ENCODE results near the gene ZNF618.
A peak's percentile ranks its signal among the peaks of the same experiment; 100 is the strongest.

Gene ZNF618

GRCh38 chr9:114098021-114098935, 222.2 kb downstream of the ZNF618 start:
- DNase-seq (ENCODE audit: low read depth in 2 of 2), result peak; percentile 15 to 22

GRCh38 chr9:114098936-114099668, 223.0 kb downstream of the ZNF618 start, which contains the start of gene KIF12:
Gene KIF12, minus strand, starts transcription at chr9:114099292. Its CDS starts 16 bp downstream, at chr9:114099276.
- DNase-seq (ENCODE audit: low read depth in 2 of 2), result no peak

- no peak for DNase-seq (ENCODE audit: low read depth in 2 of 2)
Observed at GRCh38 chr9:114099669-114100270, 223.7 kb downstream of the ZNF618 start.

DNA sequence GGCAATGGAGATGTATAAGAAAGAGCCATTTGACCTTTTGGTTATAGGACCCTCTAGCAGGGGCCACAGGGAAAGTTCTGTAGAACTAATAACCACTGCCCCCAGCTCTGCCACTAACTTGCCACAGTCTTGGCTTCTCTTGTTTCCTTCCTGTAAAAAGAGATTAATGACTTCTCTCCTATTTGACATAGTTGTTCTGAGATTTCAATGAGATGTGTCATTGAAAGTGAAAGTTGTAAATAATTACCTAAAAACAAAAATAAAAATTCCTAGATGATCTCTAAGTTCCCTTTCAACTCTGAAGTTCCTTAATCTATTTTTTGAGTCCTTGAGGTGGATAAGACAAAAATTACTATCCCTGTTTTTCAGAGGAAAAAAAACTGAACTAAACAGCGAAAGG, 224.4 kb downstream of the ZNF618 start:
- DNase-seq (ENCODE audit: low read depth in 2 of 2), result no peak

GRCh38 chr9:114102484-114102883, 226.4 kb downstream of the ZNF618 start:
- DNase-seq (ENCODE audit: low read depth in 2 of 2), result no peak

DNA sequence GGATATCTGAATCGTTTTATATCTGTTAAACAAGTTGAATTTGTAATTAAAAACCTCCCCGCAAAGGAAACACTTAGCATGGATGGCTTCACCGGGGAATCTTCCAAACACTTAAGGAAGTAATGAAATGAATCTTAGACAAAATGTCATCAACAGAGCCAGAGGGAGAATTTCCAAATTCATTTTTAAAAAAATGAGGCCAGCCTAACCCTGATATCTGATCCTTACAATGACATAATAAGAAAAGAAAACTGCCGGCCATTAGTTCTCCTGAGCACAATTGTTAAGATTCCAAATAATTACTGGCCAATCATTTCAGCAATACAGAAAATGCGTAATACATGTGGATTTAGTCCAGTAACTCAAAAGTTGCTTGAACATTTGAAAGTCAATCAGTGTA, 229.1 kb downstream of the ZNF618 start:
- DNase-seq (ENCODE audit: low read depth in 2 of 2), result no peak

All from stimulated activated CD4-positive, alpha-beta T cell treated with anti-CD3 and anti-CD28 coated beads, Interleukin-15, amount 100 ng/mL, for 48 hours (primary cell).